Karpas-422 (cell line): ENCODE measurements around the gene CPXM1. TPM values are rescaled to one million over a fixed set of nuclear protein-coding genes. Genes with fewer than 3 reads are reported as not detected.
"Not testable (repeated sequence)": the region's sequence is repeated elsewhere in the genome, so short reads cannot be mapped to it uniquely, and the experiment has no call there.

Experiments
- DNase-seq: peaks from one replicate; pipeline ENCODE4 v3.0.0-alpha.2; 2015
- H2AFZ ChIP-seq: fragments of 200-600 bp; sonication (generic); 2 replicates; pipeline ENCODE4 v1.6.1; 2014; ENCODE audit warnings: antibody characterized with exemption, low read length, mixed read lengths
- H3K27ac ChIP-seq: fragments of 200-600 bp; sonication (generic); 2 replicates; pipeline ENCODE4 v1.5.1; 2014; ENCODE audit warnings: mild to moderate bottlenecking, low read length, moderate library complexity
- H3K27me3 ChIP-seq: fragments of 200-600 bp; sonication (generic); 2 replicates; pipeline ENCODE4 v1.6.1; 2014; ENCODE audit warnings: low read length, mixed read lengths
- H3K36me3 ChIP-seq: fragments of 200-600 bp; sonication (generic); 2 replicates; pipeline ENCODE4 v1.6.1; 2014; ENCODE audit warnings: low read length, mixed read lengths; ENCODE audit not compliant: insufficient read depth
- H3K4me1 ChIP-seq: fragments of 200-600 bp; sonication (generic); 2 replicates; pipeline ENCODE4 v1.6.1; 2014; ENCODE audit warnings: mild to moderate bottlenecking, low read length, mixed read lengths
- H3K4me2 ChIP-seq: fragments of 200-600 bp; sonication (generic); 2 replicates; pipeline ENCODE4 v1.6.1; 2014; ENCODE audit warnings: low read length, low read depth, mild to moderate bottlenecking; ENCODE audit not compliant: poor library complexity, severe bottlenecking
- H3K4me3 ChIP-seq: fragments of 200-600 bp; sonication (generic); 2 replicates; pipeline ENCODE4 v1.5.1; 2014; ENCODE audit warnings: mild to moderate bottlenecking, antibody characterized with exemption, low read length, mixed read lengths
- H3K79me2 ChIP-seq: fragments of 200-600 bp; sonication (generic); 2 replicates; pipeline ENCODE4 v1.6.1; 2014; ENCODE audit warnings: mild to moderate bottlenecking, low read length, mixed read lengths
- H3K9ac ChIP-seq: fragments of 200-600 bp; sonication (generic); 2 replicates; pipeline ENCODE4 v1.6.0; 2014; ENCODE audit warnings: low read length
- H3K9me2 ChIP-seq: fragments of 200-600 bp; sonication (generic), shearing (Covaris generic); replicated peaks from 2 replicates; pipeline ENCODE4 v1.6.0; 2014; ENCODE audit warnings: mild to moderate bottlenecking, low read length, moderate library complexity; ENCODE audit not compliant: insufficient read depth
- H3K9me3 ChIP-seq: fragments of 300-700, 200-600 bp; sonication (generic); 2 replicates; pipeline ENCODE4 v1.6.1; 2014; ENCODE audit warnings: low read length, mixed read lengths
- H4K20me1 ChIP-seq: fragments of 200-600 bp; sonication (generic); 2 replicates; pipeline ENCODE4 v1.6.1; 2014; ENCODE audit warnings: mild to moderate bottlenecking, antibody characterized with exemption, low read length, low read depth; ENCODE audit not compliant: insufficient read depth
- total RNA-seq: library from RNA; depleted of rRNA; stranded (reverse); fragments of >200 nt; shearing (Covaris generic); gene quantifications from 2 replicates; pipeline ENCODE4 v1.2.3, GENCODE V29; 2014; ENCODE audit warnings: low replicate concordance

Gene CPXM1
- total RNA-seq, 1 experiment from 2014 or later, result not detected

DNA sequence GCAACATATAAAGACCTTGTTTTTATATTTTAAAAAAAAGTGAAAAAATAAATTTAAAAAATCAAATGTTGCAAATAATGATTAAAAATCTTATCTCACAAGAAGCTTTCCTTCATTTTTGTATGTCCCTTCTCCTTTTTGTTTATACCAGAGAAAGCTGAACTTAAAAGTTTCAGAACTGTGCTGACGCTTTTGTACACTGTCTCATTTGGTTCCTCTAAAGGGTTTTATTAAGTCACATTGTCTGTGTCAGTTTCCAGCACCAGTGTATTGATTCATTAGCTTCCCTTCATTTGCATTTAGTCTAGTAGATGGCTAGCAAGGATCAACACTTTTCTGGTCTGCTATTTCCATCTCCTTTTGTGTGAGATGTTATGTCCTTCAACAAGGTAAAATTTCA, 33.3 kb upstream of the CPXM1 start:
- no peaks in the 10 kb centered on the region for H4K20me1 ChIP-seq
- no peaks in the 10 kb centered on the region for H3K9me2 ChIP-seq
- H3K27ac ChIP-seq, result no peak overlapping the region
- H3K9me3 ChIP-seq, result no peaks in the 10 kb centered on the region
- no peak for DNase-seq
- H3K36me3 ChIP-seq, result no peaks in the 10 kb centered on the region
- H3K4me2 ChIP-seq, result no peak overlapping the region
- H3K79me2 ChIP-seq, result no peaks in the 10 kb centered on the region
- H3K9ac ChIP-seq, result no peak overlapping the region
- no peaks in the 10 kb centered on the region for H3K27me3 ChIP-seq
- no peak overlapping the region for H3K4me3 ChIP-seq
- H2AFZ ChIP-seq, result no peak overlapping the region
- H3K4me1 ChIP-seq, result peaks cover 21% of the 10 kb centered on the region

DNA sequence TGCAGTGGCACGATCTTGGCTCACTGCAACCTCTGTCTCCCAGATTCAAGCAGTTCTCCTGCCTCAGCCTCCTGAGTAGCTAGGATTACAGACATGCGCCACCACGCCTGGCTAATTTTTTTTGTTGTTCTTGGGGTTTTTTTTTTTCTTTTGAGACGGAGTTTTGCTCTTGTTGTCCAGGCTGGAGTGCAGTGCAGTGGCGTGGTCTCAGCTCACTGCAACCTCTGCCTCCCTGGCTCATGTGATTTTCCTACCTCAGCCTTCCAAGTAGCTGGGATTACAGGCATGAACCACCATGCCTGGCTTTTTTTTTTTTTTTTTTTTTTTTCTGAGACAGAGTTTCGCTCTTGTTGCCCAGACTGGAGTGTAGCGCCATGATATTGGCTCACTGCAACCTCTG, 30.8 kb upstream of the CPXM1 start:
- not testable (repeated sequence) for H3K9ac ChIP-seq, H3K9me2 ChIP-seq, H3K4me2 ChIP-seq, DNase-seq, H3K27me3 ChIP-seq, H4K20me1 ChIP-seq, H3K27ac ChIP-seq, H3K9me3 ChIP-seq, H3K79me2 ChIP-seq, H3K4me3 ChIP-seq, H3K36me3 ChIP-seq, H2AFZ ChIP-seq
- H3K4me1 ChIP-seq, result peaks cover 15% of the 10 kb centered on the region

- Histone ChIP-seq H3K27ac (no peak overlapping the region), H3K9me3 (no peaks in the 10 kb centered on the region), H3K9ac (no peak overlapping the region), H3K9me2 (no peaks in the 10 kb centered on the region), H2AFZ (no peak overlapping the region), H3K79me2 (no peaks in the 10 kb centered on the region), H3K4me2 (no peak overlapping the region), H3K27me3 (no peaks in the 10 kb centered on the region), H3K4me3 (no peak overlapping the region), H4K20me1 (no peaks in the 10 kb centered on the region), H3K4me1 (peaks cover 21% of the 10 kb centered on the region), H3K36me3 (no peaks in the 10 kb centered on the region)
- DNase-seq, result no peak
Measured at GRCh38 chr20:2829376-2829775, 28.9 kb upstream of the CPXM1 start.

- Histone ChIP-seq H3K4me3 (no peak overlapping the region), H3K4me1 (peaks cover 17% of the 10 kb centered on the region), H3K9me3 (no peaks in the 10 kb centered on the region), H3K9me2 (no peaks in the 10 kb centered on the region), H3K27me3 (no peaks in the 10 kb centered on the region), H4K20me1 (no peaks in the 10 kb centered on the region), H3K27ac (no peak overlapping the region), H3K79me2 (no peaks in the 10 kb centered on the region), H3K9ac (no peak overlapping the region), H2AFZ (no peak overlapping the region), H3K36me3 (no peaks in the 10 kb centered on the region), H3K4me2 (peak overlapping the region; percentile 51)
- DNase-seq, result peak; percentile 59
Measured at GRCh38 chr20:2826655-2827054, 26.2 kb upstream of the CPXM1 start.

GRCh38 chr20:2825761-2826160, 25.3 kb upstream of the CPXM1 start:
- H3K27me3 ChIP-seq, result no peaks in the 10 kb centered on the region
- H3K4me2 ChIP-seq, result no peak overlapping the region
- H3K27ac ChIP-seq, result no peak overlapping the region
- H3K4me1 ChIP-seq, result peaks cover 17% of the 10 kb centered on the region
- no peak for DNase-seq
- no peaks in the 10 kb centered on the region for H4K20me1 ChIP-seq
- H3K9me3 ChIP-seq, result no peaks in the 10 kb centered on the region
- H3K4me3 ChIP-seq, result no peak overlapping the region
- no peak overlapping the region for H2AFZ ChIP-seq
- H3K36me3 ChIP-seq, result no peaks in the 10 kb centered on the region
- H3K9ac ChIP-seq, result no peak overlapping the region
- H3K79me2 ChIP-seq, result no peaks in the 10 kb centered on the region
- no peaks in the 10 kb centered on the region for H3K9me2 ChIP-seq

DNA sequence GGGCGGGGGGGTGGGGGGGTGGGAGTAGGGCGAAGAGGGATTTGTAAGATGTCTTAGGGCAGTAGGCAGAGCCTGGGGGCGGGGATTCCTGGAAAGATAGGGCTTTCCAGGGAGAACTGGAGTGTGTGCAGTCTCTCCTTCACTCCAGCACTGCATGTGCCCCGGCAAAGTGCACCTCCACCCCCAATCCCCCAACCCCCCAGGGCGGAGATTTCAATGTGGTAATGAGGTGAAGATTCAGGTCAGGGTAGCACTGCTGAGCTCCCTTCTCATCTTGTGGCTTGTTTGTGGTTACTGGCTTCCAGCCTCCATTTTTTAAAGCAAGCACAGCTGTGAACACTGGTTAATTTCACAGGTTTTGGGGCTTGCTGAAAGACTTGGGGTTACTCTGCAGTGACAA, 21.6 kb upstream of the CPXM1 start:
- Histone ChIP-seq H3K79me2 (no peaks in the 10 kb centered on the region), H3K4me1 (peaks cover 15% of the 10 kb centered on the region), H3K9me2 (no peaks in the 10 kb centered on the region), H3K4me3 (no peak overlapping the region), H3K36me3 (no peaks in the 10 kb centered on the region), H4K20me1 (no peaks in the 10 kb centered on the region), H3K9ac (no peak overlapping the region), H3K4me2 (no peak overlapping the region), H3K27me3 (no peaks in the 10 kb centered on the region), H3K9me3 (no peaks in the 10 kb centered on the region), H2AFZ (no peak overlapping the region), H3K27ac (no peak overlapping the region)
- no peak for DNase-seq

DNA sequence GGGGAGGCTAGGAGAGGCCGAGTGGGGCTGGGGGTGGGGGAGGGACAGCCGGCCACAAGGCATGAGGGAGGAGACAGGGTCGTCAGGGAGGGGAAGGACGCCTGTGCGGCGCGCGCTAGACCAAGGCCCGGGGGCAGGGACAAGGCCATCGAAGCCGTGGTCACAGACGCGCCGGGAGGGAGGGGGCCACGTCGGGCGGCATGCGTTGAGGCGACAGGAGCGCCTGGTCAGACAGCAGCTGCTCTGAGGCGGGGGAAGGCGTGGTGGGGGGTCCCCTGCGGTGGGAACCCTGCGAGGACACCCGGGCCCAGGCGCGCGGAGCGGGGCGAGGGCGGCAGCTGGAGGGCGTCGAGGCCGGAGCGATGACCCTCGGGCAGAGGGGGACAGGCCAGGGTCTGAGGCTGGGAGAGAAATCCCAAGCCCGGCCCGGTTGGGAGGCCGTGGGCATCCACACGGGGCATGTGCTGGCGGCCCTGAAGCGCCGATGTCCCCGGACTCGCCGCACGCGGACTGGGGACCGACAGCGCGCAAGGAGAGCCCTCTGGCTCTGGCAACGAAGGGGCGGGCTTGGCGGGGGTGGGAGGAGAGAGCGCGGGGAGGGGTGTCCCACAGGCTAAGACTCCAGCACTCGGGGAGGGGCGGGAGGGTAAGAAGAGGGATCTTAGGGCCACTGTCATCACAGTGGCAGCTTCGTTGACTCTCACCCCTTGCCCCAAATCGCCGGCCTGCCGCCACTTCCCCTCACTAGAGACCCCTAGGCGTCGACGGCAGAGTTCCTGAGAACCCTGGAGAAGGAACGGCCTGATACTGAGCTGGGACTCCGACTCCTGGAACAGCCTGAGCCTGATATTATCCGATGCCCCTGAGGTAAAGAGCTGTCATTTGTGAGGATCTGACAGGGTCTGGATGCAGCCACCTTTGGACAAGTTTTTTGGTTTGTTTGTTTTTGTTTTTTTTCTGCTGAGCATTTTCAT, 20.8 kb upstream of the CPXM1 start:
- no peaks in the 10 kb centered on the region for H3K27me3 ChIP-seq
- H3K9ac ChIP-seq, result no peak overlapping the region
- peaks cover 6% of the 10 kb centered on the region for H3K4me1 ChIP-seq
- H3K4me2 ChIP-seq, result no peak overlapping the region
- H3K36me3 ChIP-seq, result no peaks in the 10 kb centered on the region
- H3K4me3 ChIP-seq, result no peak overlapping the region
- H3K9me3 ChIP-seq, result no peaks in the 10 kb centered on the region
- H2AFZ ChIP-seq, result no peak overlapping the region
- no peaks in the 10 kb centered on the region for H3K79me2 ChIP-seq
- H4K20me1 ChIP-seq, result no peaks in the 10 kb centered on the region
- no peak for DNase-seq
- H3K9me2 ChIP-seq, result no peaks in the 10 kb centered on the region
- H3K27ac ChIP-seq, result no peak overlapping the region

DNA sequence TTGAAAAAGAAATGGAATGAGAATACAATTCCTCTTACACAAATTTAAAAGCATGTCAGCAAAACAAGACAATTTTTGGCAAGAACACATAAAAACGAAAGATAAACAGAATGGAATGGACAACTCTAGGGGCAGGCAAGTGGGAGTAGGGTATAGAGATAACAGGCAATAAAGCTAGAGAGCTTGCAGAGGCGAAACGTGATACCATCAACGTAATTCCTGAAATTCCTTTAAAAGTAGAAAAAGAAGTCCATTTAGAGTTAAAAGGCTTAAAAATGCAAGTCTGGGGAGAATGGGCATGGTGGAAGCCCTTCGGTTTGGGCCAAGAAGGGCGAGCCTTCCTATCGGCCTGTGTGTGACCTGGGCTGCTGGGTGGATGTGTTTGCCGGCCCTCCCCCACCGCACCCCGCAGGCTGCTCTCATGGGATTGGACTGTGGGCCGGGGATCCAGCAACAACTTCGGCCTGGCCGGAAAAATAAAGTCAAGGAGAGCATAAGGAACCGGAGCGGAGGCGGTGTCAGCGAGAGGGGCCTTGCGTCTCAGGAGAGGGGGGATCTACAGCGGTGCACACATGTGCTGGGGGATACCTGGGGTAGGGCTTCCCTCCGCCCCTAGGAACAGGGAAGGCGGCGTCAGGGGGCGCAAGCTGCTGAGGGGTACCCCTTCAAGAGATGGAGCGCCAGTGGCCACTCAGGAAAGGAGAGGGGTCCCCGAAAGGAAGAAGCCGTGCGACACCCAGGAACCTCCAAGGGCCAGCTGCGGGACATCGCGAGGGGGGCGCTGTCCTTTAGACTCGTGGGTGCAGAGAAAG, 19.9 kb upstream of the CPXM1 start:
- H3K36me3 ChIP-seq, result no peaks in the 10 kb centered on the region
- no peak for DNase-seq

More for the DNA sequence above, 19.9 kb upstream of the CPXM1 start:
- Histone ChIP-seq H2AFZ (no peak overlapping the region), H3K4me2 (no peak overlapping the region), H3K27me3 (no peaks in the 10 kb centered on the region), H3K4me3 (no peak overlapping the region), H3K4me1 (no peaks in the 10 kb centered on the region), H3K9ac (no peak overlapping the region), H4K20me1 (no peaks in the 10 kb centered on the region), H3K9me2 (no peaks in the 10 kb centered on the region), H3K79me2 (no peaks in the 10 kb centered on the region), H3K27ac (no peak overlapping the region), H3K9me3 (no peaks in the 10 kb centered on the region)
